Measurements from ENCODE around the gene PEX11G.
"Not testable (repeated sequence)": the region's sequence is repeated elsewhere in the genome, so short reads cannot be mapped to it uniquely, and the experiment has no call there.

PEX11G gene

DNA sequence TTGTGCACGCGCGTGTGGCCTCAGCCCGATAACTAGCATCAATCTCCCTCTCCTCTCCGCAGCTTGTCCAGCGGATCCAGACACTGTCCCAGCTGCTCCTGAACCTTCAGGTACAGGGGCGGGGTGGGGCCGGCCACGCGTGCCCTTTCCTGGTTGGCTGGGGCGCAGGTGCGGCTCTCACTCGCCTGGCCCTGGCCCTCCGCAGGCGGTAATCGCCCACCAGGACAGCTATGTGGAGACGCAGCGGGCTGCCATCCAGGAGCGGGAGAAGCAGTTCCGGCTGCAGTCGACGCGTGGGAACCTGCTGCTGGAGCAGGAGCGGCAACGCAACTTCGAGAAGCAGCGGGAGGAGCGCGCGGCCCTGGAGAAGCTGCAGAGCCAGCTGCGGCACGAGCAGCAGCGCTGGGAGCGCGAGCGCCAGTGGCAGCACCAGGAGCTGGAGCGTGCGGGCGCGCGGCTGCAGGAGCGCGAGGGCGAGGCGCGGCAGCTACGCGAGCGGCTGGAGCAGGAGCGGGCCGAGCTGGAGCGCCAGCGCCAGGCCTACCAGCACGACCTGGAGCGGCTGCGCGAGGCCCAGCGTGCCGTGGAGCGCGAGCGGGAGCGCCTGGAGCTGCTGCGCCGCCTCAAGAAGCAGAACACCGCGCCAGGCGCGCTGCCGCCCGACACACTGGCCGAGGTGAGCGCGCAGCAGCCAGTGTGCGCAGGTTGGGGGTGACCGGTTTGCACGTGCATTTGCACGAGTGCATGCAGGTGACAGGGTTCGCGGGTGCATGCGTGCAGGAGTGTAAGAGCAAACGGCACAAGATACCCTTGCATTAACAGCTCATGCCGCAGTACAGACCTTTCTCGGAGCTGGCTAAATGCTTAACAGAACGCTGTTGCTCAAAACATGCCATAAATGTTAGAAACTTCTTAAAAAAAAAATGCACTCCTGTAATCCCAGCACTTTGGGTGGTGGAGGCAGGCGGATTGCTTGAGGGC lies 21.5 kb downstream of the PEX11G start:
- no peak for DNase-seq (ENCODE audit: low spot score)

- no peak for DNase-seq (ENCODE audit: low spot score)
Observed at GRCh38 chr19:7463575-7463974, 25.3 kb downstream of the PEX11G start.

DNA sequence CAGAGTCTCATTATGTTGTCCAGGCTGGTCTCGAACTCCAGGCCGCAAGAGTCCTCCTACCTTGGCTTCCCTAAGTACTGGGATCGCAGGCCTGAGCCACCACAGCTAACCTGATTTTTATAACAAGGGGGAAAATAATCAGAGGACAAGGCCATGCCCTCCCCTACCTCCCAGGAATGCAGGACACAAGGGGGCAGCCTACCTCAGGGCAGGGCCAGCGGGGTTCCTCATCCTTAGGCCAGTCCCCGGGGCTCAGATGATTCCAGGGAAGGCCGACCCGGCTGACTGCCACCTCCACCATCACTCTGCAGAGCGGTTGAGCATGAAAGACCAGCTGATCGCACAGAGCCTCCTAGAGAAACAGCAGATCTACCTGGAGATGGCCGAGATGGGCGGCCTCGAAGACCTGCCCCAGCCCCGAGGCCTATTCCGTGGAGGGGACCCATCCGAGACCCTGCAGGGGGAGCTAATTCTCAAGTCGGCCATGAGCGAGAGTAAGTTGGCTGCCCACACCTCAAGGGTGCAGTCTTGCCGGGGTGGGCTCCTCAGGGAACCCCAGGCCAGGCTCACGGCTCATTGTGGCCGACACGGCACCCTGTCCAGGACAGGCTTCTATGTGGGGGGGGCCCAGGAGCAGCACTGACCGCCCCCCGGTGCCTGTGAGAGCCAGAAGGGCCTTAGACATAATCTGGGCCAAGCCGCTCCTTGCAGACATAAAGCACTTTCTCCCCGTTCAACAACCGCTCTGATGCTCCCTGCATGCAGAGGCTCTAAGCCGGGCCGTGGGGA lies 26.8 kb downstream of the PEX11G start:
- DNase-seq (ENCODE audit: low spot score) = no peak

- no peak for DNase-seq (ENCODE audit: low spot score)
Observed at GRCh38 chr19:7460562-7460966, 28.3 kb downstream of the PEX11G start.

- no peak for DNase-seq (ENCODE audit: low spot score)
Observed at GRCh38 chr19:7459773-7460172, 29.1 kb downstream of the PEX11G start.

DNA sequence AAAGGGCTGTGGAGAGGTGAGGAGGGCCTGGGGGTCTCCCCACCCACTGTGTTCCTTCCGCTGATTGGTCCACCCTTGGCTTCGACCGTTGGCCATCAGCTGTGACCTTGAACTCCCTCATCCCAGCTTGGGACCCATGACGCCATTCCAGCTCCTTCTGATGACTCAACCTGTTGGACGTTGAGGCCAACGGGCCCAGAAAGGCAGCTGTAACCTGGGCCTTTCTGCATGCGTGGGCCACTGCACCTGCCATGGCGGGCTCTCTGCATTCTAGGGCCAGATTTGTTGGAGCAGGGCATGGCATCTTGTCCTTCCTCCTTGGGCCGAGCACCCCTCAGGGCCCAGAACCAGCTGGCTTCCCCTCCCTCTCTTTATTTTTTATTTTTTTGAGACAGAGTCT lies 30.2 kb downstream of the PEX11G start:
- no peak for DNase-seq (ENCODE audit: low spot score)

DNA sequence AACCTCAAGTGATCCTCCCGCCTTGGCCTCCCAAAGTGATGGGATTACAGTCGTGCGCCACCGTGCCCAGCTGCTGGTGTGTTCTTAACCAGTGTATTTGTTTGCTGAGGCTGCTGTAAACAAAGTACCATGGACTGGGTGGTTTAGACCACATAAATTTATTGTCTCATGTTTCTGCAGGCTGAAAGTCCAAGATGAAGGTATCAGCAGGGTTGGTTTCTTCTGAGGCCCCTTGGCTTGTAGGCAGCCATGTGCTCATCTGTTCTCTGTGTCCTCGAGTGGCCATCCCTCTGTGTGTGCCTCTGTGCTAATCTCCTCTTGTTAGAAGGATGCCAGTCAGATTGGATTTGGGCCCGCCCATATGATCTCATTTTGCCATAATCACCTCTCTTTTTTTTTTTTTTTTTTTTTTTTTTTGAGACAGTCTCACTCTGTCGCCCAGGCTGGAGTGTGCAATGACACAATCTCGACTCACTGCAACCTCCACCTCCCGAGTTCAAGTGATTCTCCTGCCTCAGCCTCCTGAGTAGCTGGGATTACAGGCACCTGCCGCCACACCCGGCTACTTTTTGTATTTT lies 31.8 kb downstream of the PEX11G start:
- no peak for DNase-seq (ENCODE audit: low spot score)

DNA sequence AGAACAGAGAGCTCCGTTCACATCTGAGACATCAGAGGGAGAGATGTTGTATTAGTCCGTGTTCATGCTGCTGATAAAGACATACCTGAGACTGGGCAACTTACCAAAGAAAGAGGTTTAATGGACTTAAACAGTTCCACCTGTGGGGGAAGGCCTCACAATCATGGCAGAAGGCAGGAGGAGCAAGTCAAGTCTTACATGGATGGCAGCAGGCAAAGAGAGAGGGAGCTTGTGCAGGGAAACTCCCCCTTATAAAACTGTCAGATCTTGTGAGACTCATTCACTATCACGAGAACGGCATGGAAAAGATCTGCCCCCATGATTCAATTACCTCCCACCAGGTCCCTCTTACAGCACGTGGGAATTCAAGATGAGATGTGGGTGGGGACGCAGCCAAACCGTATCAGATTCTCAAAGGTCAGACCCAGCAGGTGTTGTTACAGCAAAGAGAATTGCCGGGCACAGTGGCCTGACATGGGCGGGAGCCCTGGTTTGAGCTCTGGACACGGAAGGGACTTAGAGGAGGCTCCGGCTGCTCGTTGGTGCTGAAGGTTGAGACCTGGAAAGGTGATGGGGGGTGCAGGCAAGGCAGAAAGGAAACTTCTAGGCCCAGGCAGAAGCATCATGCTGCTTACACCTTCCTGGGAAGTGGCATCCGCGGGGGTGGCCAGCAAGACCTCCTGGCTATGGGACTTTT lies 33.1 kb downstream of the PEX11G start:
- no peak for DNase-seq (ENCODE audit: low spot score)

GRCh38 chr19:7454998-7455397 lies 33.8 kb downstream of the PEX11G start:
- no peak for DNase-seq (ENCODE audit: low spot score)

- DNase-seq (ENCODE audit: low spot score) = no peak
Observed at GRCh38 chr19:7450243-7451223, 38.3 kb downstream of the PEX11G start.

- not testable (repeated sequence) for DNase-seq (ENCODE audit: low spot score)
Observed at GRCh38 chr19:7449391-7450070, 39.3 kb downstream of the PEX11G start.

GRCh38 chr19:7447648-7448047 lies 41.2 kb downstream of the PEX11G start:
- no peak for DNase-seq (ENCODE audit: low spot score)

DNA sequence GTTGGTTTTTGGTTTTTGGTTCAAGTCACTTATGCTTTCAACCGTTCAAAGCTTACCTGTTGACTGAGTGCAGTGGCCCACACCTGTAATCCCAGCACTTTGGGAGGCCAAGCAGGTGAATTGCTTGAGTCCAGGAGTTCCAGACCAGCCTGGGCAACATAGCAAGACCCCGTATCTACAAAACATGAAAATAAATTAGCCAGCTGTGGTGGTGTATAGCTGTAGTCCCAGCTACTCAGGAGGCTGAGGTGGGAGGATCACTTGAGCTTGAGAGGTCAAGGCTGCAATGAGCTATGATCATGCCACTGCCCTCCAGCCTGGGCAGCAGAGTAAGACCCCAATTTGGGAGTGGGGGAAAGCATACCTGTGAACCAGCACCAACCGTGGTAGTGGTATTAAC lies 43.7 kb downstream of the PEX11G start:
- no peak for DNase-seq (ENCODE audit: low spot score)

DNA sequence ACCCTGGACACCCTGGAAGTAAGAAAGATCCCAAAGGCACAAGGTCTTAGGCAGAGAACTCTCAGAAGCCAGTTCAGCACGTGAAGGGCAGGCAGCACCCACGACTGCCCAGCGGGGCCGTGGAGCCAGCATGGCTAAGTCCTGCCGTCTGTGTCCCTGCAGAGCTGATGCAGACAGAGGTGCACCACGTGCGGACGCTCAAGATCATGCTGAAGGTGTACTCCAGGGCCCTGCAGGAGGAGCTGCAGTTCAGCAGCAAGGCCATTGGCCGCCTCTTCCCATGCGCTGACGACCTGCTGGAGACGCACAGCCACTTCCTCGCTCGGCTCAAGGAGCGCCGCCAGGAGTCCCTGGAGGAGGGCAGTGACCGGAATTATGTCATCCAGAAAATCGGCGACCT lies 44.8 kb downstream of the PEX11G start:
- DNase-seq (ENCODE audit: low spot score) = no peak

- no peak for DNase-seq (ENCODE audit: low spot score)
Observed at GRCh38 chr19:7442423-7442822, 46.4 kb downstream of the PEX11G start.

- DNase-seq (ENCODE audit: low spot score) = no peak
Observed at GRCh38 chr19:7441468-7442146, 47.2 kb downstream of the PEX11G start.

- no peak for DNase-seq (ENCODE audit: low spot score)
Observed at GRCh38 chr19:7440188-7440975, 48.5 kb downstream of the PEX11G start.

DNA sequence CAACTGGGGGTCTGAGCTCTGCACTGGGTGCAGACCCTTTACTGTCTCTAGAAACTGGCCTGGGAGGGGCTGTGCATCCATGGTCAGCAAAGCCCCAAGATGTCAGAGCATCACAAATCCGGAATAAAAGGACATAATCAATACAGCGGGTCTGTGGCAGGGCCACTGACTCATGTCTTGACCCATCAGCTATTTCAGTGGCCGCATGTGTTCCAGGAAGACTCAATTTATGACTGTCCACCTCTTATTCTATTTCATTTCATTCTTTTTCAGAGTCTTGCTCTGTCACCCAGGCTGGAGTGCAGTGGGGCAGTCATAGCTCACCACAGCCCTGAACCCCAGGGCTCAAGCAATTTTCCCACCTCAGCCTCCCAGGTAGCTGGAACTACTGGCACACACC lies 53.2 kb downstream of the PEX11G start:
- DNase-seq (ENCODE audit: low spot score) = no peak

DNA sequence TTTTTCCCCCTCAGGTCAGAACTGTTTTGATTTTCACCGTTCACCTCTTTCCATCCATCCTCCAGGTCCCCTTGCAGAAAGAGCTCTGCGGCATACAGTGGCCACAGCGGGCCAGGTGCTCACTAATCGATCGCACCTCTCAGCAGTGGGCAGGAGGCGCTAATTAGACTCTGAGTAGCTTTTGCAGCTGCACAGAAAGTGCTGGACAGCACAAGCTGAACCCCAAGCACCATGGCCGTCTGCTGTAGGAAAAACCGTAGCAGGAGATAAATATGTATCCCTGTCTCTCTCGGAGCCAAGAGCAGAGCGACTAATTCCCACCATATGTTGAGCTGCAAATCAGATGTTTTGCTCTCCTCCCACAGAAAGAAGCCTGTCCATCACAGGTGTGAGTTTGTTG lies 54.4 kb downstream of the PEX11G start:
- no peak for DNase-seq (ENCODE audit: low spot score)
